HG02870 (cell line): ENCODE data around the gene SHISA5.

Source experiments
- ATAC-seq: cut with Tn5 transposase; IDR thresholded peaks from one replicate; pipeline ENCODE4 v1.9.1; 2021; ENCODE audit warnings: mild to moderate bottlenecking, moderate library complexity; ENCODE audit not compliant: unreplicated experiment

SHISA5 gene

DNA sequence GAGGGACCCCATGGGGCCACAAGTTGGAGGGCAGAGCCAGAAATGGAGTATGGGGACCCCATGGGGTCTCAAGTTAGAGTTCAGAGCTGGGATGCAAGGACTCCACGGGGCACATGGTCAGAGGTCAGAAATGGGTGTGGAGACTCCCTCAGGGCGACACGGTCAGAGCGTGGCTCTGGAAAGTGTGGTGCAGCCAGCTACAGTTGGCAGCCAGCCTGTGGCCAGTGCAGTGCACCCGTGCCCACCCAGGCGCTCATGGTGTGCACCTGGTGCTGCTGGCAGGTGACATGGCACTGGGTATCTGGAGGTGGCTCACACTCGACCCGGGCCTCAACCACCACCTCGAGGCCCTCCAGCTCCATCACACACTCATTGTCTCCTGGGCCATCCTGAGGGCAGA is 85.3 kb downstream of the SHISA5 start:
- no peak for ATAC-seq

DNA sequence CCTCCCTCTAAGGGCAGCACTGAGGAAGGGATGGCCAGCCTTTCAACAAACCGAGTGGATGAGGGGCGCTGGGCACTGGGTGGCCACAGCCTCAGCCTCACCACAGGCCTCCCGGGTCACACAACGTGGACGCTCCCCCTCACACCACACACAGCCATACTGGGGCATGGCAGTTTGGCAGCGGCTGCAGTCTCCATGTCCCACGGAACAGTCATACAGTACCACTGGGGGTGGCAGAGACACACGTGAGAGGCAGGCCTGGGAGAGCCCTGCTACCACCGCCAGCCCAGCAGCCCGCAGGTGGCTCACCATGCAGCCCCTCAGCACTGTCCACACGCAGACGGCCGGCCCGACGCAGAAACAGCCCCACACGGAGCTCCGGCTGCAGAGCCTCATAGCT is 85.8 kb downstream of the SHISA5 start:
- ATAC-seq, result no peak
